Measurements from ENCODE around the gene ZNF668. TPM values are rescaled to one million over a fixed set of nuclear protein-coding genes. Genes with fewer than 3 reads are reported as not detected.

Gene ZNF668
- polyA plus RNA-seq, 2 of the 4 experiments (the other 2 are of a cell fraction), result 4.7 to 10.7 TPM

- FAIRE-seq (no peak), ATAC-seq (no peak), DNase-seq (ENCODE audit: low read depth in 1 of 2, low spot score in 1 of 2) (no peak)
- Histone ChIP-seq H3K27ac (no peak overlapping the region), H3K4me2 (no peak overlapping the region), H3K9me3 (no peaks in the 10 kb centered on the region), H3K4me3 (no peak overlapping the region), H3K4me1 (peaks cover 12% of the 10 kb centered on the region)
- 96% methylated on average over 12 of the region's 13 CpGs for WGBS (ENCODE audit: missing lambda C conversion rate)
- CTCF ChIA-PET, result interaction anchor here (1.1 to 1.4 kb wide), 2 partner anchors 19 to 93 kb away, joined by 3 to 4 read pairs; no protein-coding TSS in a partner anchor
- POLR2A ChIA-PET, result no interaction called here
- TF ChIP-seq MAX (IDR thresholded peaks at IDR 0.05) (no peak), ATOH8 (CRISPR knock-in tag; IDR thresholded peaks at IDR 0.05; ENCODE audit: low read depth) (no peak), RNF2 (IDR thresholded peaks at IDR 0.05; ENCODE audit: borderline replicate concordance, low read depth) (no peak), FOXS1 (CRISPR knock-in tag; IDR thresholded peaks at IDR 0.05) (no peak), TFCP2L1 (CRISPR knock-in tag; IDR thresholded peaks at IDR 0.05) (no peak), ESRRA (IDR thresholded peaks at IDR 0.05; ENCODE audit: borderline replicate concordance, low read length) (no peak), JUNB (IDR thresholded peaks at IDR 0.05) (no peak), FOSB (CRISPR knock-in tag; IDR thresholded peaks at IDR 0.05) (no peak), HEYL (CRISPR knock-in tag; IDR thresholded peaks at IDR 0.05) (no peak), EHMT2 (IDR thresholded peaks at IDR 0.05; ENCODE audit: low read depth) (no peak), ZC3H11A (IDR thresholded peaks at IDR 0.05) (no peak), HES2 (IDR thresholded peaks at IDR 0.05) (no peak), NFE2L2 (conservative IDR thresholded peaks at IDR 0.05; ENCODE audit: low read length) (no peak), MAZ (IDR thresholded peaks at IDR 0.05; ENCODE audit: borderline replicate concordance, low read depth, low read length) (no peak), E2F6 (IDR thresholded peaks at IDR 0.05; ENCODE audit: borderline replicate concordance, low read depth) (no peak), CBX2 (IDR thresholded peaks at IDR 0.05; ENCODE audit: borderline replicate concordance, low read depth) (no peak), NR3C1 (IDR thresholded peaks at IDR 0.05) (no peak), CHD2 (IDR thresholded peaks at IDR 0.05; ENCODE audit: low read length, partially characterized antibody) (no peak), BCL3 (IDR thresholded peaks at IDR 0.05) (no peak), CEBPB (IDR thresholded peaks at IDR 0.05) (no peak)
Observed at GRCh38 chr16:31077024-31077423, 3.0 kb upstream of the ZNF668 start.

GRCh38 chr16:31076319-31076718, 2.3 kb upstream of the ZNF668 start:
- peaks cover 19% of the 10 kb centered on the region for H3K4me1 ChIP-seq
- ChIA-PET POLR2A (no interaction called here), CTCF (interaction anchor here (1.0 to 1.3 kb wide), 3 partner anchors 43 to 122 kb away, joined by 3 to 11 read pairs (median 5); partner anchors contain the start of gene HSD3B7)
- no peak for FAIRE-seq
- H3K27ac ChIP-seq, result no peak overlapping the region
- DNase-seq (ENCODE audit: low read depth in 1 of 2, low spot score in 1 of 2), result no peak
- ATAC-seq, result no peak
- WGBS (ENCODE audit: missing lambda C conversion rate), result 85% methylated on average over 10 of the region's 16 CpGs
- H3K4me3 ChIP-seq, result no peak overlapping the region
- no peaks in the 10 kb centered on the region for H3K9me3 ChIP-seq
- no peak overlapping the region for H3K4me2 ChIP-seq
- no peak for TF ChIP-seq CTCF (IDR thresholded peaks at IDR 0.05)
- TF ChIP-seq MAX (IDR thresholded peaks at IDR 0.05), result no peak
- TF ChIP-seq BHLHE40 (IDR thresholded peaks at IDR 0.05; ENCODE audit: low read depth, low read length), result no peak
- TF ChIP-seq HES2 (IDR thresholded peaks at IDR 0.05), result no peak
- TF ChIP-seq EHMT2 (IDR thresholded peaks at IDR 0.05; ENCODE audit: low read depth), result no peak
- no peak for TF ChIP-seq EHF (CRISPR knock-in tag; IDR thresholded peaks at IDR 0.05)
- TF ChIP-seq KDM1A (IDR thresholded peaks at IDR 0.05; ENCODE audit: low read depth), result no peak
- no peak for TF ChIP-seq ESRRA (IDR thresholded peaks at IDR 0.05; ENCODE audit: borderline replicate concordance, low read length)
- no peak for TF ChIP-seq JUNB (IDR thresholded peaks at IDR 0.05)
- TF ChIP-seq GATA3 (IDR thresholded peaks at IDR 0.05; ENCODE audit: borderline replicate concordance), result no peak
- no peak for TF ChIP-seq POLR2AphosphoS2 (conservative IDR thresholded peaks at IDR 0.05; ENCODE audit: low read length)
- no peak for TF ChIP-seq ZC3H11A (IDR thresholded peaks at IDR 0.05)
- no peak for TF ChIP-seq CBX2 (IDR thresholded peaks at IDR 0.05; ENCODE audit: borderline replicate concordance, low read depth)
- TF ChIP-seq ATOH8 (CRISPR knock-in tag; IDR thresholded peaks at IDR 0.05; ENCODE audit: low read depth), result no peak
- no peak for TF ChIP-seq NFE2L2 (conservative IDR thresholded peaks at IDR 0.05; ENCODE audit: low read length)
- TF ChIP-seq CHD2 (IDR thresholded peaks at IDR 0.05; ENCODE audit: low read length, partially characterized antibody), result no peak
- TF ChIP-seq HOXB13 (CRISPR knock-in tag; IDR thresholded peaks at IDR 0.05; ENCODE audit: low read depth), result no peak
- TF ChIP-seq HOXB5 (CRISPR knock-in tag; IDR thresholded peaks at IDR 0.05), result no peak
